Activated CD8-positive, alpha-beta memory T cell treated with anti-CD3 and anti-CD28 coated beads for 36 hours (primary cell): ENCODE measurements around the gene FOXD3. TPM values are rescaled to one million over a fixed set of nuclear protein-coding genes. Genes with fewer than 3 reads are reported as not detected.
"Not testable (repeated sequence)": the region's sequence is repeated elsewhere in the genome, so short reads cannot be mapped to it uniquely, and the experiment has no call there.

Source experiments
- CTCF ChIA-PET: fragments of 350-600 bp; sonication (Branson Sonifier 250); formaldehyde crosslinking; loops from one replicate; lab custom pipeline; 2021; ENCODE audit warnings: antibody characterized with exemption; lab: Charles Lee
- POLR2A ChIA-PET: fragments of 350-600 bp; sonication (Branson Sonifier 250); formaldehyde crosslinking; loops from one replicate; lab custom pipeline; 2021; ENCODE audit warnings: antibody characterized with exemption; lab: Charles Lee
- total RNA-seq, 2 experiments: library from RNA; stranded (reverse); gene quantifications; one replicate each; pipeline ENCODE4 v1.2.3, GENCODE V29; 2021

The FOXD3 gene
- total RNA-seq, 2 experiments from 2014 or later, result not detected

DNA sequence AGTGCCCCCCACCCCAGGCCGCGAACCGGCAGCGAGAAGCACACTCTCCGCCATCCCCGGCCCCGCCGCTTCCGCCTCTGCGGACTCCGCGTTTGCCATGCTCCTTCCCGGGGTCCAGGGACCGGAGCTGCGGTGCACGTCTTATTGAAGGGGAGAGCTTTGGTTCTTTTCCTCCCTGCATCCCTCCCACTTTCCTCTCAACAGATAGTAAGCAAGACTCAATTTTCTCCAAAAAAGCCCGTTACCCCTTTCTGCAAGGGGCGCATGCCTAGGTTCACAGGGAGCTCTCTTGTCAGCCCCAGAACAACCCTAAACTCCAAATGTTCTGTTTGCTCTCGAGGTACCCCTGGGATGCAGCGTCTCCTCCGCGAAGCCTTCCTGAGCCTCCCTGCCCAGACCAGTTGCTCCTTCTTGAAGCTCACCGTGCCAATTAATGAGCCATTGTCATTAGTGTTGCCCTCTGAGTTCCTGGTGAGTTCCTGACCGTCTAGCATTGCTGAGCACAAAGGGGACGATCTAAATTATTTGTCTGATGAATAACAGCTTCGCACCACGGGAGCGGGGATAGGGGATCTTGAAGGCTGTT lies 8.1 kb downstream of the FOXD3 start:
- CTCF ChIA-PET, result interaction anchor here (3.6 kb wide), 1 partner anchor 13 kb away, joined by 13 read pairs; no protein-coding TSS in a partner anchor
- POLR2A ChIA-PET, result no interaction called here

DNA sequence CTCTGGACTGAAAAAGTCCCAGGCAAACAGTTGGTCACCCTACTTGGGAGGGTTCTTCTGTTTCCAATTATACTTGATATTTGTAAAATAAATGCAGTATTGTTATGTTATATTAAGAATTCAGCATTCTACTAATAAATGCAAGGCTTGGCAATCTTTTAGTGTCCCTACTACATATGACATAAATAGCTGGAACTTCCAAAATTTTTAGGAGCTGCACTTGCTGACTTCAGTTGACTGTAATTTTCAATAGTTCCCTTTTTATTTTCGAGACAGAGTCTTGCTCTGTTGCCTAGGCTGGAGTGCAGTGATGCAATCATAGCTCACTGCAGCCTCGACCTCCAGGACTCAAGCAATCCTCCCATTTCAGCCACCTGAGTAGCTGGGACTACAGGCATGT lies 20.0 kb downstream of the FOXD3 start:
- ChIA-PET CTCF (no interaction called here), POLR2A (no interaction called here)

- POLR2A ChIA-PET, result no interaction called here
- CTCF ChIA-PET, result no interaction called here
Observed at GRCh38 chr1:63343922-63344321, 21.6 kb downstream of the FOXD3 start.

GRCh38 chr1:63350320-63350719 lies 28.0 kb downstream of the FOXD3 start:
- POLR2A ChIA-PET, result no interaction called here
- CTCF ChIA-PET, result no interaction called here

- ChIA-PET POLR2A (no interaction called here), CTCF (no interaction called here)
Observed at GRCh38 chr1:63352736-63353135, 30.4 kb downstream of the FOXD3 start.

GRCh38 chr1:63356234-63356633 lies 33.9 kb downstream of the FOXD3 start:
- CTCF ChIA-PET, POLR2A ChIA-PET: not testable (repeated sequence)

- CTCF ChIA-PET, result no interaction called here
Observed at GRCh38 chr1:63359561-63359960, 37.2 kb downstream of the FOXD3 start.

DNA sequence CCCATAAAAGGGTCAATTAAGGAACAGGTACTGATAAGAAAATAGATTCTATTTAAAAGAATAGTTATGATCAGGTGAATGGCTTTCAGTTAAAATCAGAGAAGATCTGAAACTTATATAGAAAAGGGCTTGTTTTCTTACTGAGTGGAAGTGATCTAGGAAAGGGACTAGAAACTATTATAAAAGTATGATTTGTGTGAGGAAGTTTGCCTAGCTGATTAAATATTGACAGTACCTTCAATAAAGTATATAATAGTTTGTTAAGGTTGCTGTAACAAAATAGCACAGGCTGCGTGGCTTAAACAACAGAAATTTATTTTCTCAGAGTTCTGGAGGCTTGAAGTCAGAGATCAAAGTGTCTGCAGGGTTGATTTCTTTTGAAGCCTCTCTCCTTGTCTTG lies 39.7 kb downstream of the FOXD3 start:
- ChIA-PET POLR2A (no interaction called here), CTCF (no interaction called here)

More at GRCh38 chr1:63359561-63359960, 37.2 kb downstream of the FOXD3 start:
- POLR2A ChIA-PET, result interaction anchor here (0.5 kb wide), 1 partner anchor 8 kb away, joined by 3 read pairs; no protein-coding TSS in a partner anchor

DNA sequence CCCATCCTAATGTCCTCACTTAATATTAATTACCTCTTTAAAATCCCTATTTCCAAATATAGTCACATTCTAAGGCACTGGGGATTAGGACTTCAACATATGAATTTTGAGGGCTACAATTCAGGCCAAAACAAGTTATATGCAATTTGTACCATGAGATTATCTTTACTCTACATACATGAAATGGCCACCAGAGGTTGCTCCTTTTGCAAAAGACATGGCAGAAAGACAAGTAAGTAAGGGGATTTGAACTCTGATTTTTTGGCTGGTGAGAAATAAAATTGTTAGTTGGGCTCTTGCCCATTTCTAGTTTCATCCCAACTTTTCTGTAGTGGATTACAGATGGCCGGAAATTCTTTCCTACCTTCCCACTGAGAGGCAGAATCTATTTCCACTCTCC lies 40.2 kb downstream of the FOXD3 start:
- POLR2A ChIA-PET, result no interaction called here

GRCh38 chr1:63363014-63363413 lies 40.6 kb downstream of the FOXD3 start:
- POLR2A ChIA-PET, result no interaction called here
- CTCF ChIA-PET, result no interaction called here

More for the DNA sequence above, 40.2 kb downstream of the FOXD3 start:
- CTCF ChIA-PET, result no interaction called here

DNA sequence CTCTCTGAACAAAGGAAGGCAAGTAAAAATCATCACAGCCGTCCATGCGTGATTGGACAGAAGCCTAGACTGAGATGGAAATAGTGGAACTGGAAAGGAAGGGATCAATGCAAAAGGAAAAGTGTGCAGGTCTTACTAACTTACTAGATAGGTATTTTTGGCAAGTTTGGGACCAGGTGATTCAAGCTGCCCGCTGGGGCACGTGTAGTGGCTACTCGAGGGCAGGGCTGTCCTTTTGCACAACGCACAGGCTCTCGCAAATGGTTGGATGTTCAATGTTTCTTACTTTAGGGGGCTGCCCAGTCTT lies 44.5 kb downstream of the FOXD3 start:
- ChIA-PET POLR2A (no interaction called here), CTCF (no interaction called here)

- ChIA-PET POLR2A (interaction anchor here (0.6 to 0.7 kb wide), 3 partner anchors 8 to 156 kb away, joined by 3 read pairs; partner anchors contain the start of genes EFCAB7 and ITGB3BP), CTCF (interaction anchor here (0.9 kb wide), 1 partner anchor 125 kb away, joined by 3 read pairs; no protein-coding TSS in a partner anchor)
Observed at GRCh38 chr1:63367215-63368103, 45.1 kb downstream of the FOXD3 start, which contains the start of gene ALG6. Gene ALG6 (plus strand): TSS chr1:63367627. CDS start chr1:63370978, 3,351 bp downstream.

DNA sequence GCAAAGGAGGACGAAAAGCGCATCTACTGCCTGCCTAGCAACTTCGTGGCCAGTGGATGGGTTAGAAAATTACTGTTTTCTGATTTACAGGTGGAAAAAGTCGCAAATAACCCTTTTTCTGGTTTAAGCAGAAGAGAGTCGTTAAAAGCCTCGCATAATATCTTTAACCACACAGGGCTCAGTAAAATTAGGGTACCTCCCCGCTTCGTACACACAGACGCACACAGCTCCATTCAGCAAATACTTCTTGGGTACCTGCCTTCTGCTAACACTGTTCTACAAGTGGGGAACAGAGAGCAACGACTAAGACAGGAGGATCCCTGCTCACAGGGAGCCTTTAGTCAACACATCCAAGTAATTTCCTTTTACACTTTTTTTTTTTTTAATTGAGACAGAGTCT lies 45.8 kb downstream of the FOXD3 start:
- ChIA-PET POLR2A (interaction anchor here (0.6 to 0.7 kb wide), 3 partner anchors 8 to 155 kb away, joined by 3 read pairs; partner anchors contain the start of genes EFCAB7 and ITGB3BP), CTCF (interaction anchor here (0.9 kb wide), 1 partner anchor 124 kb away, joined by 3 read pairs; no protein-coding TSS in a partner anchor)

Other genes with a start within 250 kb of the FOXD3 start
- gene ALG6, start 45.1 kb downstream of the FOXD3 start, total RNA-seq, result 10 to 100 TPM; 21.0 to 22.6 TPM
- gene ITGB3BP, start 200.7 kb downstream of the FOXD3 start, total RNA-seq, result 10 to 100 TPM; 52.5 to 55.3 TPM
- 1 to 10 TPM; 4.9 to 7.9 TPM for gene EFCAB7, start 201.0 kb downstream of the FOXD3 start, total RNA-seq